WTC11 (cell line): Measurements from ENCODE around the gene EGLN2.

Source experiments
- JUN ChIP-seq: sonication (generic); formaldehyde crosslinking; IDR thresholded peaks from 2 replicates; pipeline ENCODE4 v1.8.0; 2023; ENCODE audit warnings: mild to moderate bottlenecking, missing genetic modification reagents
- NFYB ChIP-seq: sonication (generic); formaldehyde crosslinking; conservative IDR thresholded peaks from 2 replicates; pipeline ENCODE4 v1.8.0; 2022; ENCODE audit warnings: low read depth, missing genetic modification reagents
- NR3C1 ChIP-seq: sonication (generic); formaldehyde crosslinking; conservative IDR thresholded peaks from 2 replicates; pipeline ENCODE4 v1.8.1; 2023; ENCODE audit warnings: low read depth, mild to moderate bottlenecking, missing genetic modification reagents
- SMAD4 ChIP-seq: sonication (generic); formaldehyde crosslinking; IDR thresholded peaks from 2 replicates; pipeline ENCODE4 v1.8.0; 2022; ENCODE audit warnings: mild to moderate bottlenecking, missing genetic modification reagents
- TCF7 ChIP-seq: sonication (generic); formaldehyde crosslinking; IDR thresholded peaks from 2 replicates; pipeline ENCODE4 v1.8.0; 2022; ENCODE audit warnings: mild to moderate bottlenecking, low read depth, missing genetic modification reagents, moderate library complexity
- TEAD1 ChIP-seq: sonication (generic); formaldehyde crosslinking; IDR thresholded peaks from 2 replicates; pipeline ENCODE4 v1.8.0; 2022; ENCODE audit warnings: mild to moderate bottlenecking, missing genetic modification reagents
- TEAD4 ChIP-seq: sonication (generic); formaldehyde crosslinking; IDR thresholded peaks from 2 replicates; pipeline ENCODE4 v1.8.0; 2022; ENCODE audit warnings: mild to moderate bottlenecking, missing genetic modification reagents
- TF ChIP-seq, protein P1 (sequence below): sonication (generic); formaldehyde crosslinking; IDR thresholded peaks from 2 replicates; pipeline ENCODE4 v1.8.0; 2022; ENCODE audit warnings: missing genetic modification reagents
- TF ChIP-seq, protein P2 (sequence below): sonication (generic); formaldehyde crosslinking; IDR thresholded peaks from 2 replicates; pipeline ENCODE4 v1.8.1; 2023; ENCODE audit warnings: mild to moderate bottlenecking, moderate library complexity, missing genetic modification reagents
- TF ChIP-seq, protein P3 (sequence below): fragments of 200-600 bp; IDR thresholded peaks from 2 replicates; pipeline ENCODE4 v1.8.0; 2022; ENCODE audit warnings: antibody characterized with exemption
- TF ChIP-seq, protein P4 (sequence below): sonication (generic); formaldehyde crosslinking; IDR thresholded peaks from 2 replicates; pipeline ENCODE4 v1.8.1; 2023; ENCODE audit warnings: mild to moderate bottlenecking, missing genetic modification reagents, moderate library complexity
- TF ChIP-seq, protein P5 (sequence below): sonication (generic); formaldehyde crosslinking; IDR thresholded peaks from 2 replicates; pipeline ENCODE4 v1.8.0; 2022; ENCODE audit warnings: mild to moderate bottlenecking, missing genetic modification reagents
- TF ChIP-seq, protein P6 (sequence below): sonication (generic); formaldehyde crosslinking; conservative IDR thresholded peaks from 2 replicates; pipeline ENCODE4 v1.8.1; 2023; ENCODE audit warnings: mild to moderate bottlenecking, low read depth, missing genetic modification reagents, moderate library complexity
- TF ChIP-seq, protein P7 (sequence below): sonication (generic); formaldehyde crosslinking; IDR thresholded peaks from 2 replicates; pipeline ENCODE4 v1.8.1; 2023; ENCODE audit warnings: mild to moderate bottlenecking, missing genetic modification reagents

DNA sequence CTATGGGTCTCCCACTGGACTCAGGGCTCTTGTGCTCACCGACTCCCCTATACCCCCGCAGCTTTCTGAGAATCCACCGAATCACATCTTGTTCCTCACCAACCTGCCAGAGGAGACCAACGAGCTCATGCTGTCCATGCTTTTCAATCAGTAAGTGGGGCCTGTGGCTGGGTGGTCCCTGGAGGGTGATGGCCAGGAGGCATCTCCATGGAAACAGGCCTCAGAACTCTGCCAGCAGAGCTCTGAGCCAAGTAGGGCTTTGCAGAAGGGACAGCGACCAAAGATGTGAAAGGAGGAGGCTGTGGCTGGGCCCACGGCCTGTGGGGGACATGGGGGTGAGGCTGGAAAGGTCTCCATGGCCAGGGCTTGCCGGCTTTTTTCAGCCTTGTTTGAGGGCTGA is 35.5 kb upstream of the EGLN2 start:
- TF ChIP-seq, protein P1, sequence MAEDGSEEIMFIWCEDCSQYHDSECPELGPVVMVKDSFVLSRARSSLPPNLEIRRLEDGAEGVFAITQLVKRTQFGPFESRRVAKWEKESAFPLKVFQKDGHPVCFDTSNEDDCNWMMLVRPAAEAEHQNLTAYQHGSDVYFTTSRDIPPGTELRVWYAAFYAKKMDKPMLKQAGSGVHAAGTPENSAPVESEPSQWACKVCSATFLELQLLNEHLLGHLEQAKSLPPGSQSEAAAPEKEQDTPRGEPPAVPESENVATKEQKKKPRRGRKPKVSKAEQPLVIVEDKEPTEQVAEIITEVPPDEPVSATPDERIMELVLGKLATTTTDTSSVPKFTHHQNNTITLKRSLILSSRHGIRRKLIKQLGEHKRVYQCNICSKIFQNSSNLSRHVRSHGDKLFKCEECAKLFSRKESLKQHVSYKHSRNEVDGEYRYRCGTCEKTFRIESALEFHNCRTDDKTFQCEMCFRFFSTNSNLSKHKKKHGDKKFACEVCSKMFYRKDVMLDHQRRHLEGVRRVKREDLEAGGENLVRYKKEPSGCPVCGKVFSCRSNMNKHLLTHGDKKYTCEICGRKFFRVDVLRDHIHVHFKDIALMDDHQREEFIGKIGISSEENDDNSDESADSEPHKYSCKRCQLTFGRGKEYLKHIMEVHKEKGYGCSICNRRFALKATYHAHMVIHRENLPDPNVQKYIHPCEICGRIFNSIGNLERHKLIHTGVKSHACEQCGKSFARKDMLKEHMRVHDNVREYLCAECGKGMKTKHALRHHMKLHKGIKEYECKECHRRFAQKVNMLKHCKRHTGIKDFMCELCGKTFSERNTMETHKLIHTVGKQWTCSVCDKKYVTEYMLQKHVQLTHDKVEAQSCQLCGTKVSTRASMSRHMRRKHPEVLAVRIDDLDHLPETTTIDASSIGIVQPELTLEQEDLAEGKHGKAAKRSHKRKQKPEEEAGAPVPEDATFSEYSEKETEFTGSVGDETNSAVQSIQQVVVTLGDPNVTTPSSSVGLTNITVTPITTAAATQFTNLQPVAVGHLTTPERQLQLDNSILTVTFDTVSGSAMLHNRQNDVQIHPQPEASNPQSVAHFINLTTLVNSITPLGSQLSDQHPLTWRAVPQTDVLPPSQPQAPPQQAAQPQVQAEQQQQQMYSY (CRISPR knock-in tag): no peak
- TF ChIP-seq SMAD4 (CRISPR knock-in tag) (no peak), TEAD4 (CRISPR knock-in tag) (no peak), JUN (no peak), TEAD1 (CRISPR knock-in tag) (no peak), TCF7 (CRISPR knock-in tag) (no peak), NR3C1 (no peak), NFYB (CRISPR knock-in tag) (no peak)
- TF ChIP-seq, protein P2, sequence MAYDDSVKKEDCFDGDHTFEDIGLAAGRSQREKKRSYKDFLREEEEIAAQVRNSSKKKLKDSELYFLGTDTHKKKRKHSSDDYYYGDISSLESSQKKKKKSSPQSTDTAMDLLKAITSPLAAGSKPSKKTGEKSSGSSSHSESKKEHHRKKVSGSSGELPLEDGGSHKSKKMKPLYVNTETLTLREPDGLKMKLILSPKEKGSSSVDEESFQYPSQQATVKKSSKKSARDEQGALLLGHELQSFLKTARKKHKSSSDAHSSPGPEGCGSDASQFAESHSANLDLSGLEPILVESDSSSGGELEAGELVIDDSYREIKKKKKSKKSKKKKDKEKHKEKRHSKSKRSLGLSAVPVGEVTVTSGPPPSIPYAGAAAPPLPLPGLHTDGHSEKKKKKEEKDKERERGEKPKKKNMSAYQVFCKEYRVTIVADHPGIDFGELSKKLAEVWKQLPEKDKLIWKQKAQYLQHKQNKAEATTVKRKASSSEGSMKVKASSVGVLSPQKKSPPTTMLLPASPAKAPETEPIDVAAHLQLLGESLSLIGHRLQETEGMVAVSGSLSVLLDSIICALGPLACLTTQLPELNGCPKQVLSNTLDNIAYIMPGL (CRISPR knock-in tag): no peak
- TF ChIP-seq, protein P3, sequence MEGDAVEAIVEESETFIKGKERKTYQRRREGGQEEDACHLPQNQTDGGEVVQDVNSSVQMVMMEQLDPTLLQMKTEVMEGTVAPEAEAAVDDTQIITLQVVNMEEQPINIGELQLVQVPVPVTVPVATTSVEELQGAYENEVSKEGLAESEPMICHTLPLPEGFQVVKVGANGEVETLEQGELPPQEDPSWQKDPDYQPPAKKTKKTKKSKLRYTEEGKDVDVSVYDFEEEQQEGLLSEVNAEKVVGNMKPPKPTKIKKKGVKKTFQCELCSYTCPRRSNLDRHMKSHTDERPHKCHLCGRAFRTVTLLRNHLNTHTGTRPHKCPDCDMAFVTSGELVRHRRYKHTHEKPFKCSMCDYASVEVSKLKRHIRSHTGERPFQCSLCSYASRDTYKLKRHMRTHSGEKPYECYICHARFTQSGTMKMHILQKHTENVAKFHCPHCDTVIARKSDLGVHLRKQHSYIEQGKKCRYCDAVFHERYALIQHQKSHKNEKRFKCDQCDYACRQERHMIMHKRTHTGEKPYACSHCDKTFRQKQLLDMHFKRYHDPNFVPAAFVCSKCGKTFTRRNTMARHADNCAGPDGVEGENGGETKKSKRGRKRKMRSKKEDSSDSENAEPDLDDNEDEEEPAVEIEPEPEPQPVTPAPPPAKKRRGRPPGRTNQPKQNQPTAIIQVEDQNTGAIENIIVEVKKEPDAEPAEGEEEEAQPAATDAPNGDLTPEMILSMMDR: no peak
- TF ChIP-seq, protein P4, sequence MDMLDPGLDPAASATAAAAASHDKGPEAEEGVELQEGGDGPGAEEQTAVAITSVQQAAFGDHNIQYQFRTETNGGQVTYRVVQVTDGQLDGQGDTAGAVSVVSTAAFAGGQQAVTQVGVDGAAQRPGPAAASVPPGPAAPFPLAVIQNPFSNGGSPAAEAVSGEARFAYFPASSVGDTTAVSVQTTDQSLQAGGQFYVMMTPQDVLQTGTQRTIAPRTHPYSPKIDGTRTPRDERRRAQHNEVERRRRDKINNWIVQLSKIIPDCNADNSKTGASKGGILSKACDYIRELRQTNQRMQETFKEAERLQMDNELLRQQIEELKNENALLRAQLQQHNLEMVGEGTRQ: no peak
- TF ChIP-seq, protein P5, sequence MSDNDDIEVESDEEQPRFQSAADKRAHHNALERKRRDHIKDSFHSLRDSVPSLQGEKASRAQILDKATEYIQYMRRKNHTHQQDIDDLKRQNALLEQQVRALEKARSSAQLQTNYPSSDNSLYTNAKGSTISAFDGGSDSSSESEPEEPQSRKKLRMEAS (CRISPR knock-in tag): no peak
- TF ChIP-seq, protein P6, sequence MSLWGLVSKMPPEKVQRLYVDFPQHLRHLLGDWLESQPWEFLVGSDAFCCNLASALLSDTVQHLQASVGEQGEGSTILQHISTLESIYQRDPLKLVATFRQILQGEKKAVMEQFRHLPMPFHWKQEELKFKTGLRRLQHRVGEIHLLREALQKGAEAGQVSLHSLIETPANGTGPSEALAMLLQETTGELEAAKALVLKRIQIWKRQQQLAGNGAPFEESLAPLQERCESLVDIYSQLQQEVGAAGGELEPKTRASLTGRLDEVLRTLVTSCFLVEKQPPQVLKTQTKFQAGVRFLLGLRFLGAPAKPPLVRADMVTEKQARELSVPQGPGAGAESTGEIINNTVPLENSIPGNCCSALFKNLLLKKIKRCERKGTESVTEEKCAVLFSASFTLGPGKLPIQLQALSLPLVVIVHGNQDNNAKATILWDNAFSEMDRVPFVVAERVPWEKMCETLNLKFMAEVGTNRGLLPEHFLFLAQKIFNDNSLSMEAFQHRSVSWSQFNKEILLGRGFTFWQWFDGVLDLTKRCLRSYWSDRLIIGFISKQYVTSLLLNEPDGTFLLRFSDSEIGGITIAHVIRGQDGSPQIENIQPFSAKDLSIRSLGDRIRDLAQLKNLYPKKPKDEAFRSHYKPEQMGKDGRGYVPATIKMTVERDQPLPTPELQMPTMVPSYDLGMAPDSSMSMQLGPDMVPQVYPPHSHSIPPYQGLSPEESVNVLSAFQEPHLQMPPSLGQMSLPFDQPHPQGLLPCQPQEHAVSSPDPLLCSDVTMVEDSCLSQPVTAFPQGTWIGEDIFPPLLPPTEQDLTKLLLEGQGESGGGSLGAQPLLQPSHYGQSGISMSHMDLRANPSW (CRISPR knock-in tag): no peak
- TF ChIP-seq, protein P7, sequence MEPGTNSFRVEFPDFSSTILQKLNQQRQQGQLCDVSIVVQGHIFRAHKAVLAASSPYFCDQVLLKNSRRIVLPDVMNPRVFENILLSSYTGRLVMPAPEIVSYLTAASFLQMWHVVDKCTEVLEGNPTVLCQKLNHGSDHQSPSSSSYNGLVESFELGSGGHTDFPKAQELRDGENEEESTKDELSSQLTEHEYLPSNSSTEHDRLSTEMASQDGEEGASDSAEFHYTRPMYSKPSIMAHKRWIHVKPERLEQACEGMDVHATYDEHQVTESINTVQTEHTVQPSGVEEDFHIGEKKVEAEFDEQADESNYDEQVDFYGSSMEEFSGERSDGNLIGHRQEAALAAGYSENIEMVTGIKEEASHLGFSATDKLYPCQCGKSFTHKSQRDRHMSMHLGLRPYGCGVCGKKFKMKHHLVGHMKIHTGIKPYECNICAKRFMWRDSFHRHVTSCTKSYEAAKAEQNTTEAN: no peak
